Uterus (tissue), 2 donors: Measurements from ENCODE around the gene TMC2.

Source experiments
- CTCF ChIP-seq, 4 experiments: fragments of 200-600 bp in 2 of 4; fragments of 450-650 bp in 2 of 4; sonication (generic) in 2 of 4; IDR thresholded peaks; one replicate each; pipeline ENCODE4 v1.5.1; 2016 to 2019; ENCODE audit warnings: antibody characterized with exemption in 4 of 4, mild to moderate bottlenecking in 2 of 4, moderate library complexity in 1 of 4
- POLR2A ChIP-seq, 2 donors: fragments of 450-650 bp; IDR thresholded peaks; one replicate each; pipeline ENCODE4 v1.6.1; 2016; ENCODE audit warnings: antibody characterized with exemption in 2 of 2, mild to moderate bottlenecking in 1 of 2, moderate library complexity in 1 of 2

GRCh38 chr20:2656471-2657117, 120.2 kb downstream of the TMC2 start:
- TF ChIP-seq POLR2A (IDR thresholded peaks at IDR 0.05): no peak
- TF ChIP-seq CTCF (IDR thresholded peaks at IDR 0.05): no peak
